GM06990 (cell line): ENCODE data around the gene OR6N1.

Source experiments
- DNase-seq: peaks from one replicate; pipeline ENCODE4 v3.0.0-alpha.2; 2011; ENCODE audit not compliant: insufficient read length; ENCODE audit errors: extremely low read depth
- H3K27me3 ChIP-seq: replicated peaks from 2 replicates; pipeline ENCODE4 v1.6.0; 2011; ENCODE audit warnings: low read length; ENCODE audit not compliant: control insufficient read depth, insufficient read depth
- H3K36me3 ChIP-seq: 2 replicates; pipeline ENCODE4 v1.5.1; 2011; ENCODE audit warnings: low read length; ENCODE audit not compliant: control insufficient read depth, insufficient read depth
- H3K4me3 ChIP-seq: replicated peaks from 2 replicates; pipeline ENCODE4 v1.5.1; 2011; ENCODE audit warnings: low read depth, mild to moderate bottlenecking, control low read depth, low read length
- CTCF ChIP-seq: IDR thresholded peaks from 2 replicates; pipeline ENCODE4 v1.5.1; 2011; ENCODE audit warnings: low read length, control low read depth, mild to moderate bottlenecking, inconsistent platforms; ENCODE audit not compliant: insufficient read depth, poor library complexity, severe bottlenecking

Gene OR6N1

GRCh38 chr1:158806916-158807536 lies 35.0 kb upstream of the OR6N1 start:
- no peak for DNase-seq
- no peak for TF ChIP-seq CTCF
- H3K36me3 ChIP-seq = no peaks in the 10 kb centered on the region
- H3K4me3 ChIP-seq = no peak overlapping the region
- H3K27me3 ChIP-seq = no peaks in the 10 kb centered on the region

GRCh38 chr1:158803678-158804077 lies 31.7 kb upstream of the OR6N1 start:
- no peak for TF ChIP-seq CTCF
- Histone ChIP-seq H3K27me3 (no peaks in the 10 kb centered on the region), H3K36me3 (no peaks in the 10 kb centered on the region), H3K4me3 (no peak overlapping the region)
- no peak for DNase-seq

GRCh38 chr1:158801396-158801795 lies 29.4 kb upstream of the OR6N1 start:
- no peak for DNase-seq
- Histone ChIP-seq H3K27me3 (no peaks in the 10 kb centered on the region), H3K36me3 (no peaks in the 10 kb centered on the region), H3K4me3 (no peak overlapping the region)
- no peak for TF ChIP-seq CTCF

GRCh38 chr1:158800526-158800925 lies 28.5 kb upstream of the OR6N1 start:
- TF ChIP-seq CTCF = no peak
- DNase-seq = no peak
- Histone ChIP-seq H3K36me3 (no peaks in the 10 kb centered on the region), H3K4me3 (no peak overlapping the region), H3K27me3 (no peaks in the 10 kb centered on the region)

- TF ChIP-seq CTCF = no peak
- Histone ChIP-seq H3K27me3 (no peaks in the 10 kb centered on the region), H3K36me3 (no peaks in the 10 kb centered on the region), H3K4me3 (no peak overlapping the region)
- DNase-seq = no peak
Observed at GRCh38 chr1:158799689-158800088, 27.7 kb upstream of the OR6N1 start.

- H3K4me3 ChIP-seq = no peak overlapping the region
- no peak for TF ChIP-seq CTCF
- H3K27me3 ChIP-seq = no peaks in the 10 kb centered on the region
- DNase-seq = no peak
- H3K36me3 ChIP-seq = no peaks in the 10 kb centered on the region
Observed at GRCh38 chr1:158798531-158798930, 26.5 kb upstream of the OR6N1 start.
